H1 (cell line): ENCODE data around the gene MOK. TPM values are rescaled to one million over a fixed set of nuclear protein-coding genes. Genes with fewer than 3 reads are reported as not detected.

Experiments used
- CTCF ChIA-PET: fragments of 300-600 bp; sonication (Branson Sonifier 250); formaldehyde crosslinking; loops from one replicate; lab custom pipeline; 2021; ENCODE audit not compliant: partially characterized antibody; lab: Charles Lee
- POLR2A ChIA-PET: fragments of 300-600 bp; sonication (Branson Sonifier 250); formaldehyde crosslinking; loops from one replicate; lab custom pipeline; 2021; ENCODE audit warnings: inconsistent platforms; ENCODE audit not compliant: partially characterized antibody; lab: Charles Lee
- DNase-seq, 2 experiments: peaks; one replicate each; pipeline versions ENCODE4 v3.0.0 to v3.0.0-alpha.2; 2010 to 2022; ENCODE audit warnings: low spot score in 2 of 2, low read depth in 1 of 2, mixed read lengths in 1 of 2
- FAIRE-seq: peaks from 2 replicates; lab custom pipeline; 2011; peaks lifted over from hg19 to GRCh38; lab: Jason Lieb, UNC
- H2AFZ ChIP-seq: 2 replicates; pipeline ENCODE4 v1.8.1; 2012; ENCODE audit warnings: low read length, inconsistent platforms
- H2AK5ac ChIP-seq: 2 replicates; pipeline ENCODE4 v1.6.1; 2013; ENCODE audit warnings: low read depth, low read length
- H2BK120ac ChIP-seq: replicated peaks from 2 replicates; pipeline ENCODE3; 2013; ENCODE audit warnings: low read depth, low read length, inconsistent platforms
- H2BK12ac ChIP-seq: 2 replicates; pipeline ENCODE4 v1.6.1; 2013; ENCODE audit warnings: low read depth, low read length
- H2BK15ac ChIP-seq: 2 replicates; pipeline ENCODE4 v1.6.1; 2013; ENCODE audit warnings: low read length
- H2BK20ac ChIP-seq: 2 replicates; pipeline ENCODE4 v1.6.1; 2013; ENCODE audit warnings: low read length
- H2BK5ac ChIP-seq: 2 replicates; pipeline ENCODE4 v1.6.1; 2013; ENCODE audit warnings: low read depth, low read length
- H3K14ac ChIP-seq: 2 replicates; pipeline ENCODE4 v1.6.1; 2013; ENCODE audit warnings: inconsistent platforms; ENCODE audit not compliant: insufficient read length
- H3K18ac ChIP-seq: 2 replicates; pipeline ENCODE4 v1.6.1; 2013; ENCODE audit warnings: low read length; ENCODE audit errors: extremely low read depth
- H3K23ac ChIP-seq: 2 replicates; pipeline ENCODE4 v1.6.1; 2013; ENCODE audit warnings: inconsistent platforms; ENCODE audit not compliant: insufficient read length
- H3K23me2 ChIP-seq: 2 replicates; pipeline ENCODE4 v1.6.1; 2013; ENCODE audit warnings: low read depth, low read length
- H3K27ac ChIP-seq: 2 replicates; pipeline ENCODE4 v1.6.1; 2011; ENCODE audit warnings: low read depth, low read length, inconsistent platforms
- H3K27me3 ChIP-seq, 4 experiments: replicated peaks in 1 of 4; 1 replicate in 1 of 4; 2 replicates in 3 of 4; pipeline versions ENCODE4 v1.6.1 to v1.8.1; 2011 to 2013; ENCODE audit warnings: low read length in 3 of 4, mild to moderate bottlenecking in 3 of 4, inconsistent platforms in 2 of 4, mixed read lengths in 2 of 4, moderate library complexity in 1 of 4; ENCODE audit not compliant: control insufficient read depth in 3 of 4, insufficient read depth in 3 of 4; ENCODE audit errors: extremely low read depth in 1 of 4
- H3K36me3 ChIP-seq, 4 experiments: 2 replicates each; pipeline versions ENCODE4 v1.6.1 to v1.8.1; 2011 to 2013; ENCODE audit warnings: mild to moderate bottlenecking in 4 of 4, low read length in 3 of 4, moderate library complexity in 2 of 4, control low read depth in 1 of 4, inconsistent platforms in 1 of 4; ENCODE audit not compliant: insufficient read depth in 4 of 4, control insufficient read depth in 2 of 4
- H3K4ac ChIP-seq: replicated peaks from 2 replicates; pipeline ENCODE3; 2013; ENCODE audit warnings: low read length, low read depth, mixed read lengths, inconsistent platforms; ENCODE audit not compliant: insufficient read length
- H3K4me1 ChIP-seq, 4 experiments: replicated peaks in 1 of 4; 1 replicate in 1 of 4; 2 replicates in 3 of 4; pipeline versions ENCODE4 v1.6.1 to v1.8.1; 2011 to 2013; ENCODE audit warnings: low read length in 3 of 4, inconsistent platforms in 2 of 4, mixed read lengths in 1 of 4; ENCODE audit not compliant: insufficient read depth in 4 of 4, control insufficient read depth in 3 of 4
- H3K4me2 ChIP-seq, 2 experiments: 2 replicates each; pipeline versions ENCODE4 v1.6.1 to v1.8.1; 2011 to 2013; ENCODE audit warnings: low read depth in 2 of 2, low read length in 2 of 2, control low read depth in 1 of 2, inconsistent platforms in 1 of 2, mild to moderate bottlenecking in 1 of 2; ENCODE audit not compliant: insufficient read depth in 1 of 2
- H3K4me3 ChIP-seq, 4 experiments: fragments of 200-600, 300-600 bp in 1 of 4; sonication (generic), shearing (Covaris generic), sonication (Bioruptor Twin) in 1 of 4; 2 replicates each; pipeline versions ENCODE4 v1.5.1 to v1.8.1; 2011 to 2016; ENCODE audit warnings: low read length in 4 of 4, low read depth in 3 of 4, control low read depth in 2 of 4, inconsistent platforms in 2 of 4, mild to moderate bottlenecking in 2 of 4, mixed read lengths in 1 of 4, moderate library complexity in 1 of 4; ENCODE audit not compliant: insufficient read depth in 2 of 4; ENCODE audit errors: extremely low read depth in 1 of 4
- H3K56ac ChIP-seq: replicated peaks from 2 replicates; pipeline ENCODE3; 2013; ENCODE audit warnings: low read depth, mild to moderate bottlenecking, mixed read lengths, low read length, inconsistent platforms; ENCODE audit not compliant: insufficient read length
- H3K79me1 ChIP-seq: 2 replicates; pipeline ENCODE4 v1.6.1; 2013; ENCODE audit warnings: low read depth, low read length, control low read depth
- H3K79me2 ChIP-seq, 2 experiments: 2 replicates each; pipeline versions ENCODE4 v1.6.1 to v1.8.1; 2012 to 2013; ENCODE audit warnings: low read length in 2 of 2, mild to moderate bottlenecking in 2 of 2, inconsistent platforms in 1 of 2; ENCODE audit not compliant: insufficient read depth in 2 of 2, control insufficient read depth in 1 of 2
- H3K9ac ChIP-seq, 4 experiments: replicated peaks in 1 of 4; 1 replicate in 1 of 4; 2 replicates in 3 of 4; pipeline versions ENCODE4 v1.6.1 to v1.8.1; 2011 to 2013; ENCODE audit warnings: low read depth in 3 of 4, low read length in 3 of 4, control low read depth in 2 of 4, mild to moderate bottlenecking in 2 of 4, moderate library complexity in 2 of 4, inconsistent platforms in 1 of 4; ENCODE audit errors: extremely low read depth in 1 of 4
- H3K9me3 ChIP-seq, 2 experiments: 2 replicates each; pipeline versions ENCODE4 v1.6.1 to v1.8.1; 2012 to 2013; ENCODE audit warnings: mild to moderate bottlenecking in 2 of 2, moderate library complexity in 2 of 2, control low read depth in 1 of 2, inconsistent platforms in 1 of 2, low read depth in 1 of 2, low read length in 1 of 2, mixed read lengths in 1 of 2; ENCODE audit not compliant: insufficient read depth in 2 of 2
- H4K20me1 ChIP-seq, 2 experiments: replicated peaks in 1 of 2; 2 replicates each; pipeline versions ENCODE3 to v1.8.1; 2011 to 2013; ENCODE audit warnings: inconsistent platforms in 2 of 2, low read length in 2 of 2, mild to moderate bottlenecking in 1 of 2; ENCODE audit not compliant: insufficient read depth in 2 of 2, control insufficient read depth in 1 of 2
- H4K5ac ChIP-seq: 2 replicates; pipeline ENCODE4 v1.6.1; 2013; ENCODE audit warnings: low read length, low read depth, mixed read lengths, inconsistent platforms; ENCODE audit not compliant: insufficient read length
- H4K8ac ChIP-seq: 2 replicates; pipeline ENCODE4 v1.8.0; 2013; ENCODE audit warnings: mild to moderate bottlenecking, moderate library complexity, low read length, inconsistent platforms; ENCODE audit not compliant: insufficient read depth; ENCODE audit errors: extremely low read depth
- H4K91ac ChIP-seq: replicated peaks from 2 replicates; pipeline ENCODE3; 2013; ENCODE audit warnings: low read length, mixed read lengths, inconsistent platforms; ENCODE audit not compliant: insufficient read length
- CEBPB ChIP-seq: IDR thresholded peaks from 2 replicates; pipeline ENCODE4 v1.6.1; 2012; ENCODE audit warnings: low read depth, low read length
- CHD2 ChIP-seq: IDR thresholded peaks from 2 replicates; pipeline ENCODE4 v1.6.1; 2012; ENCODE audit warnings: low read length, improper control_type of control experiment
- CTBP2 ChIP-seq: IDR thresholded peaks from 2 replicates; pipeline ENCODE4 v1.7.0; 2011; ENCODE audit warnings: borderline replicate concordance, mild to moderate bottlenecking, moderate library complexity, mixed read lengths, low read length; ENCODE audit not compliant: insufficient read depth, insufficient read length
- GABPA ChIP-seq: IDR thresholded peaks from 2 replicates; pipeline ENCODE4 v1.6.1; 2011; ENCODE audit warnings: mild to moderate bottlenecking, low read length, moderate library complexity, borderline replicate concordance; ENCODE audit not compliant: insufficient read depth
- KDM1A ChIP-seq: fragments of 200-600, 300-600 bp; sonication (generic); IDR thresholded peaks from 2 replicates; pipeline ENCODE4 v1.7.1; 2016; ENCODE audit warnings: mild to moderate bottlenecking, low read length, borderline replicate concordance
- NANOG ChIP-seq: IDR thresholded peaks from 2 replicates; pipeline ENCODE4 v1.6.1; 2011; ENCODE audit warnings: low read length, low read depth, mild to moderate bottlenecking, inconsistent platforms; ENCODE audit not compliant: insufficient read depth, poor library complexity, severe bottlenecking
- RBBP5 ChIP-seq: IDR thresholded peaks from 2 replicates; pipeline ENCODE4 v1.7.1; 2012; ENCODE audit warnings: low read depth, mild to moderate bottlenecking, inconsistent platforms, low read length, moderate library complexity, borderline replicate concordance
- SAP30 ChIP-seq: fragments of 300-600 bp; sonication (generic); IDR thresholded peaks from 2 replicates; pipeline ENCODE4 v1.7.1; 2012; ENCODE audit warnings: low read length, moderate library complexity, mild to moderate bottlenecking, inconsistent platforms; ENCODE audit not compliant: insufficient read depth, insufficient replicate concordance
- TAF1 ChIP-seq: IDR thresholded peaks from 2 replicates; pipeline ENCODE4 v1.6.1; 2011; ENCODE audit warnings: mild to moderate bottlenecking, low read depth, low read length
- TAF7 ChIP-seq: optimal IDR thresholded peaks from 2 replicates; pipeline ENCODE3; 2011; ENCODE audit warnings: low read depth, mild to moderate bottlenecking, inconsistent platforms, low read length, moderate library complexity, borderline replicate concordance
- WGBS, 2 experiments: shearing (Covaris generic) in 1 of 2; methylation state at CpG; one replicate each; pipeline versions ENCODE4 v1.1.6 to v1.1.7; 2013 to 2015; ENCODE audit warnings: low lambda C conversion rate in 2 of 2, mixed read lengths in 2 of 2, inconsistent platforms in 1 of 2, low coverage in 1 of 2, missing lambda C conversion rate in 1 of 2; ENCODE audit not compliant: insufficient replicate concordance in 2 of 2, insufficient coverage in 1 of 2, insufficient read length in 1 of 2; ENCODE audit errors: extremely low coverage in 1 of 2, missing lambda C conversion rate in 1 of 2; 5-methylcytosine and 5-hydroxymethylcytosine counted together
- polyA plus RNA-seq, 7 experiments: library from polyadenylated mRNA; depleted of rRNA in 3 of 7; stranded (reverse) in 5 of 7; unstranded in 2 of 7; fragments of >200 nt in 5 of 7; fragments of 200-250 nt in 2 of 7; gene quantifications; 1 replicate in 5 of 7; 2 replicates in 1 of 7; 4 replicates in 1 of 7; pipeline versions ENCODE4 v1.2.1 to v1.2.3, GENCODE V29; 2011 to 2013; ENCODE audit warnings: missing spikeins in 2 of 7, mixed read lengths in 2 of 7
- total RNA-seq: library from RNA; stranded (reverse); fragmentation: NEBNext Ultra II Directional; extraction: Animal tissue kit (Norgen Biotek cat#: 25700); gene quantifications from 2 replicates; pipeline ENCODE4 v1.2.1, GENCODE V29; 2021
- TF ChIP-seq, protein P1 (sequence below), 3 experiments: IDR thresholded peaks; 1 replicate in 2 of 3; 2 replicates in 1 of 3; pipeline versions ENCODE4 v1.5.1 to v1.6.1; 2011; ENCODE audit warnings: low read length in 3 of 3, mild to moderate bottlenecking in 3 of 3, inconsistent platforms in 2 of 3, low read depth in 1 of 3, moderate library complexity in 1 of 3; ENCODE audit not compliant: insufficient read depth in 1 of 3; ENCODE audit errors: control extremely low read depth in 1 of 3

Gene MOK
- total and polyA plus RNA-seq, 2 of the 8 experiments (the other 6 are each of a cell fraction or from before 2014, with no cell fraction given): 2.1 to 2.5 TPM

DNA sequence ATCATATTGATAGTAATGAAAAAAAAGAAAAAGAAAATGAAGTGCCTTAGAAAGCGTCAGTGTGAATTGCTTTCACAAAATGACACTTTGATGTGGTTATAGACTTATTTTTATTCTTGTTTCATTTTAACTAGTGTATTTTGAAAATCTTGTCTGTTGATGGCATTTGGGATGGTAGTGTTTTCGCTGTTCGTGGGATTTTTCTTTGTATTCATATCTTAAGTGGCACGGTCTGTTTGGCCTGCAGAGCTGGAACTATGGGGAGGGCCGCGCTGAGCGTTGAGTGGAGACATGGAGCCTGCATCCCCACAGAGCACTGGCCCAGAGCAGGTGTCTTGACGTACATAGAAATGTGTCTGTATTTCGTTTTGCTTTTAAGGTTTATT lies 103.6 kb downstream of the MOK start:
- H2BK5ac ChIP-seq: no peak overlapping the region
- no peak overlapping the region for H3K27ac ChIP-seq
- no peak overlapping the region for H3K4me2 ChIP-seq
- ChIA-PET POLR2A (no interaction called here), CTCF (interaction anchor here (1.2 to 1.5 kb wide), 3 partner anchors 105 to 152 kb away, joined by 3 to 6 read pairs (median 6); no protein-coding TSS in a partner anchor)
- H3K79me1 ChIP-seq: peaks cover 18% of the 10 kb centered on the region
- H3K56ac ChIP-seq: no peak overlapping the region
- no peak overlapping the region for H4K8ac ChIP-seq
- no peak overlapping the region for H2AK5ac ChIP-seq
- WGBS, 2 experiments: 94 to 100% methylated on average over 1 to 9 of the region's 9 CpGs
- no peaks in the 10 kb centered on the region for H3K23me2 ChIP-seq
- H3K36me3 ChIP-seq: peaks cover 0 to 32% (median 2%) of the 10 kb centered on the region in 4 experiments; a peak in 3 of 8 replicates
- no peaks in the 10 kb centered on the region for H3K4me1 ChIP-seq
- no peak for FAIRE-seq
- no peak overlapping the region for H2BK12ac ChIP-seq
- H2BK15ac ChIP-seq: no peak overlapping the region
- no peak overlapping the region for H3K4ac ChIP-seq
- peaks cover 0 to 20% of the 10 kb centered on the region in 2 experiments; a peak in 1 of 4 replicates for H3K79me2 ChIP-seq
- H4K20me1 ChIP-seq: peaks cover 2 to 20% of the 10 kb centered on the region in 2 experiments
- no peak overlapping the region for H4K5ac ChIP-seq
- no peak for DNase-seq
- H3K9me3 ChIP-seq: no peaks in the 10 kb centered on the region
- H2AFZ ChIP-seq: no peak overlapping the region
- no peak overlapping the region for H3K9ac ChIP-seq
- H3K23ac ChIP-seq: no peak overlapping the region
- H3K14ac ChIP-seq: no peak overlapping the region
- no peak overlapping the region for H2BK20ac ChIP-seq
- no peaks in the 10 kb centered on the region for H3K27me3 ChIP-seq
- no peak overlapping the region for H3K4me3 ChIP-seq
- H2BK120ac ChIP-seq: no peak overlapping the region
- no peak overlapping the region for H4K91ac ChIP-seq
- no peak overlapping the region for H3K18ac ChIP-seq
- no peak for TF ChIP-seq NANOG
- TF ChIP-seq, protein P1, sequence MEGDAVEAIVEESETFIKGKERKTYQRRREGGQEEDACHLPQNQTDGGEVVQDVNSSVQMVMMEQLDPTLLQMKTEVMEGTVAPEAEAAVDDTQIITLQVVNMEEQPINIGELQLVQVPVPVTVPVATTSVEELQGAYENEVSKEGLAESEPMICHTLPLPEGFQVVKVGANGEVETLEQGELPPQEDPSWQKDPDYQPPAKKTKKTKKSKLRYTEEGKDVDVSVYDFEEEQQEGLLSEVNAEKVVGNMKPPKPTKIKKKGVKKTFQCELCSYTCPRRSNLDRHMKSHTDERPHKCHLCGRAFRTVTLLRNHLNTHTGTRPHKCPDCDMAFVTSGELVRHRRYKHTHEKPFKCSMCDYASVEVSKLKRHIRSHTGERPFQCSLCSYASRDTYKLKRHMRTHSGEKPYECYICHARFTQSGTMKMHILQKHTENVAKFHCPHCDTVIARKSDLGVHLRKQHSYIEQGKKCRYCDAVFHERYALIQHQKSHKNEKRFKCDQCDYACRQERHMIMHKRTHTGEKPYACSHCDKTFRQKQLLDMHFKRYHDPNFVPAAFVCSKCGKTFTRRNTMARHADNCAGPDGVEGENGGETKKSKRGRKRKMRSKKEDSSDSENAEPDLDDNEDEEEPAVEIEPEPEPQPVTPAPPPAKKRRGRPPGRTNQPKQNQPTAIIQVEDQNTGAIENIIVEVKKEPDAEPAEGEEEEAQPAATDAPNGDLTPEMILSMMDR (IDR thresholded peaks at IDR 0.05; ENCODE audit: control extremely low read depth in 1 of 3, insufficient read depth in 1 of 3, low read depth in 1 of 3, low read length in 3 of 3): no peak
- no peak for TF ChIP-seq TAF1
- TF ChIP-seq KDM1A: no peak
- no peak for TF ChIP-seq TAF7
- TF ChIP-seq GABPA: no peak
- no peak for TF ChIP-seq RBBP5
- no peak for TF ChIP-seq SAP30
- no peak for TF ChIP-seq CHD2
- no peak for TF ChIP-seq CEBPB
- no peak for TF ChIP-seq CTBP2
